COLO668 (cell line): ENCODE data around the gene CETN3.
"Not testable (repeated sequence)": the region's sequence is repeated elsewhere in the genome, so short reads cannot be mapped to it uniquely, and the experiment has no call there.

Experiments used
- DNase-seq: peaks from one replicate; lab custom pipeline; 2025; ENCODE audit not compliant: unreplicated experiment; lab: John Stamatoyannopoulos, UW

The CETN3 gene

GRCh38 chr5:90384389-90384788 is 25.2 kb downstream of the CETN3 start:
- no peak for DNase-seq

GRCh38 chr5:90383903-90384302 is 25.7 kb downstream of the CETN3 start:
- no peak for DNase-seq

- DNase-seq = no peak
Observed at GRCh38 chr5:90381213-90381929, 28.2 kb downstream of the CETN3 start.

GRCh38 chr5:90379652-90380051 is 29.9 kb downstream of the CETN3 start:
- no peak for DNase-seq

- no peak for DNase-seq
Observed at GRCh38 chr5:90378752-90379151, 30.8 kb downstream of the CETN3 start.

GRCh38 chr5:90371269-90371668 is 38.3 kb downstream of the CETN3 start:
- DNase-seq = not testable (repeated sequence)

GRCh38 chr5:90368454-90369246 is 40.9 kb downstream of the CETN3 start:
- no peak for DNase-seq

GRCh38 chr5:90367879-90368278 is 41.7 kb downstream of the CETN3 start:
- DNase-seq = no peak

- DNase-seq = no peak
Observed at GRCh38 chr5:90366948-90367347, 42.6 kb downstream of the CETN3 start.

- no peak for DNase-seq
Observed at GRCh38 chr5:90365328-90365727, 44.2 kb downstream of the CETN3 start.

GRCh38 chr5:90359073-90359920 is 50.3 kb downstream of the CETN3 start:
- no peak for DNase-seq

GRCh38 chr5:90356622-90357021 is 52.9 kb downstream of the CETN3 start:
- no peak for DNase-seq

- no peak for DNase-seq
Observed at GRCh38 chr5:90356176-90356575, 53.4 kb downstream of the CETN3 start.

- DNase-seq = no peak
Observed at GRCh38 chr5:90355635-90356034, 53.9 kb downstream of the CETN3 start.

- DNase-seq = no peak
Observed at GRCh38 chr5:90353254-90353653, 56.3 kb downstream of the CETN3 start.

- no peak for DNase-seq
Observed at GRCh38 chr5:90351101-90351500, 58.5 kb downstream of the CETN3 start.

- DNase-seq = no peak
Observed at GRCh38 chr5:90347462-90347861, 62.1 kb downstream of the CETN3 start.

- no peak for DNase-seq
Observed at GRCh38 chr5:90345684-90346083, 63.9 kb downstream of the CETN3 start.

GRCh38 chr5:90344689-90345088 is 64.9 kb downstream of the CETN3 start:
- DNase-seq = no peak

GRCh38 chr5:90343731-90344130 is 65.8 kb downstream of the CETN3 start:
- not testable (repeated sequence) for DNase-seq

- DNase-seq = no peak
Observed at GRCh38 chr5:90342576-90342975, 67.0 kb downstream of the CETN3 start.
